Endothelial cell of umbilical vein (primary cell): Measurements from ENCODE around the gene EDARADD. TPM values are rescaled to one million over a fixed set of nuclear protein-coding genes. Genes with fewer than 3 reads are reported as not detected.

Experiments
- BruUV-seq: library from RNA; stranded (reverse); fragments of 400-500 nt; replicated peaks from 2 replicates; lab custom pipeline; 2021; lab: Mats Ljungman, UMichigan
- CTCF ChIA-PET: fragments of 300-600, 350-600 bp; sonication (Branson Sonifier 250); formaldehyde crosslinking; loops from one replicate; lab custom pipeline; 2021; ENCODE audit warnings: antibody characterized with exemption, inconsistent platforms; lab: Charles Lee
- POLR2A ChIA-PET: fragments of 300-600, 350-600 bp; sonication (Branson Sonifier 250); formaldehyde crosslinking; loops from one replicate; lab custom pipeline; 2021; ENCODE audit warnings: antibody characterized with exemption, inconsistent platforms; lab: Charles Lee
- DNase-seq: peaks from one replicate; pipeline ENCODE4 v3.0.0-alpha.2; 2011; ENCODE audit warnings: low read depth, low spot score
- FAIRE-seq: peaks from 2 replicates; lab custom pipeline; 2011; peaks lifted over from hg19 to GRCh38; lab: Jason Lieb, UNC
- H2AFZ ChIP-seq: 2 replicates; pipeline ENCODE4 v1.6.0; 2012; ENCODE audit warnings: low read depth, low read length, control low read depth, inconsistent platforms
- H3K27ac ChIP-seq: 2 replicates; pipeline ENCODE4 v1.5.1; 2011; ENCODE audit warnings: low read depth, mild to moderate bottlenecking, control low read depth, low read length, moderate library complexity; ENCODE audit not compliant: insufficient read depth
- H3K27me3 ChIP-seq, 2 experiments: 2 replicates each; pipeline versions ENCODE4 v1.6.0 to v1.6.1; 2011; ENCODE audit warnings: low read length in 2 of 2, mixed read lengths in 1 of 2; ENCODE audit not compliant: control insufficient read depth in 2 of 2, insufficient read depth in 2 of 2
- H3K36me3 ChIP-seq, 2 experiments: 2 replicates in 1 of 2; 3 replicates in 1 of 2; pipeline ENCODE4 v1.5.1; 2011; ENCODE audit warnings: low read length in 2 of 2, mild to moderate bottlenecking in 1 of 2, moderate library complexity in 1 of 2; ENCODE audit not compliant: control insufficient read depth in 2 of 2, insufficient read depth in 2 of 2; ENCODE audit errors: extremely low read depth in 1 of 2
- H3K4me1 ChIP-seq: 3 replicates; pipeline ENCODE4 v1.5.1; 2011; ENCODE audit warnings: mild to moderate bottlenecking, low read length; ENCODE audit not compliant: control insufficient read depth, insufficient read depth; ENCODE audit errors: extremely low read depth
- H3K4me2 ChIP-seq: 2 replicates; pipeline ENCODE4 v1.6.1; 2011; ENCODE audit warnings: low read length, control low read depth, mixed read lengths; ENCODE audit not compliant: insufficient read depth
- H3K4me3 ChIP-seq, 3 experiments: fragments of 200-600 bp in 1 of 3; sonication (generic), shearing (Covaris generic) in 1 of 3; replicated peaks in 1 of 3; 2 replicates each; pipeline ENCODE4 v1.5.1; 2011 to 2016; ENCODE audit warnings: control low read depth in 3 of 3, low read length in 3 of 3, mild to moderate bottlenecking in 2 of 3, inconsistent platforms in 1 of 3, low read depth in 1 of 3, moderate library complexity in 1 of 3; ENCODE audit not compliant: insufficient read depth in 1 of 3
- H3K79me2 ChIP-seq: 2 replicates; pipeline ENCODE4 v1.6.0; 2012; ENCODE audit warnings: low read length, inconsistent platforms; ENCODE audit not compliant: control insufficient read depth, insufficient read depth
- H3K9ac ChIP-seq: replicated peaks from 2 replicates; pipeline ENCODE3; 2011; ENCODE audit warnings: low read length, control low read depth; ENCODE audit not compliant: insufficient read depth; ENCODE audit errors: extremely low read depth
- H3K9me1 ChIP-seq: replicated peaks from 3 replicates; pipeline ENCODE4 v1.6.0; 2011; ENCODE audit warnings: mild to moderate bottlenecking, low read length; ENCODE audit not compliant: control insufficient read depth, insufficient read depth; ENCODE audit errors: extremely low read depth
- H3K9me3 ChIP-seq: replicated peaks from 2 replicates; pipeline ENCODE4 v1.5.1; 2012; ENCODE audit warnings: low read length, inconsistent platforms; ENCODE audit not compliant: control insufficient read depth, insufficient read depth
- H4K20me1 ChIP-seq: replicated peaks from 2 replicates; pipeline ENCODE3; 2011; ENCODE audit warnings: mild to moderate bottlenecking, low read length; ENCODE audit not compliant: control insufficient read depth, insufficient read depth; ENCODE audit errors: extremely low read depth
- EZH2 ChIP-seq: IDR thresholded peaks from 2 replicates; pipeline ENCODE4 v1.6.1; 2012; ENCODE audit warnings: borderline replicate concordance, low read depth, mild to moderate bottlenecking, moderate library complexity, low read length, inconsistent platforms; ENCODE audit not compliant: severe bottlenecking
- FOS ChIP-seq: IDR thresholded peaks from 2 replicates; pipeline ENCODE4 v1.6.1; 2011; ENCODE audit warnings: mild to moderate bottlenecking, low read length, moderate library complexity, borderline replicate concordance; ENCODE audit not compliant: insufficient read depth
- GATA2 ChIP-seq: IDR thresholded peaks from 2 replicates; pipeline ENCODE4 v1.7.0; 2011; ENCODE audit warnings: low read depth, mild to moderate bottlenecking, moderate library complexity, mixed read lengths, low read length; ENCODE audit not compliant: insufficient read length, insufficient read depth
- JUN ChIP-seq: IDR thresholded peaks from 2 replicates; pipeline ENCODE4 v1.6.1; 2011; ENCODE audit warnings: borderline replicate concordance, low read depth; ENCODE audit not compliant: insufficient read length, insufficient read depth
- MYC ChIP-seq: IDR thresholded peaks from one replicate; pipeline ENCODE4 v1.6.1; 2011; ENCODE audit warnings: mild to moderate bottlenecking, low read depth, low read length
- POLR2A ChIP-seq: IDR thresholded peaks from 2 replicates; pipeline ENCODE4 v1.6.1; 2012; ENCODE audit warnings: low read depth, mild to moderate bottlenecking, control low read depth, low read length
- POLR2AphosphoS5 ChIP-seq: IDR thresholded peaks from 2 replicates; pipeline ENCODE4 v1.6.1; 2012; ENCODE audit warnings: low read depth, mild to moderate bottlenecking, control low read depth, low read length, moderate library complexity; ENCODE audit not compliant: insufficient read depth
- dilution Hi-C: fragments of 300-500 bp; cut with MboI; formaldehyde crosslinking; loops from one replicate; pipeline ENCODE4 v1.15.0; 2019; ENCODE audit warnings: low sequenced_read_pairs; ENCODE audit not compliant: extremely low pct_ligation_motif_present
- intact Hi-C: fragments of 100-400 bp; cut with micrococcal nuclease; formaldehyde crosslinking; loops from one replicate; pipeline ENCODE4 v1.10.0; 2022
- polyA plus RNA-seq, 4 experiments: library from polyadenylated mRNA; depleted of rRNA in 3 of 4; stranded (reverse) in 3 of 4; unstranded in 1 of 4; fragments of >200 nt; gene quantifications; 2 replicates each; pipeline versions ENCODE4 v1.2.1 to v1.2.3, GENCODE V29; 2011 to 2012; ENCODE audit warnings: missing spikeins in 1 of 4
- total RNA-seq: library from RNA; stranded (reverse); gene quantifications from 2 replicates; pipeline ENCODE4 v1.2.3, GENCODE V29; 2021
- TF ChIP-seq, protein P1 (sequence below), 2 donors: IDR thresholded peaks; 1 replicate in 1 of 2; 2 replicates in 1 of 2; pipeline ENCODE4 v1.5.1; 2011; ENCODE audit warnings: low read length in 2 of 2, mild to moderate bottlenecking in 2 of 2, moderate library complexity in 2 of 2, control low read depth in 1 of 2, inconsistent platforms in 1 of 2, low read depth in 1 of 2; ENCODE audit not compliant: insufficient read depth in 1 of 2; ENCODE audit errors: extremely low read depth in 1 of 2
- TF ChIP-seq, protein P2 (sequence below): IDR thresholded peaks from 2 replicates; pipeline ENCODE4 v1.6.1; 2011; ENCODE audit not compliant: insufficient read depth, insufficient read length

EDARADD gene
- total and polyA plus RNA-seq, 2 donors (not counting 3 experiments of a cell fraction or from before 2014, with no cell fraction given): not detected

DNA sequence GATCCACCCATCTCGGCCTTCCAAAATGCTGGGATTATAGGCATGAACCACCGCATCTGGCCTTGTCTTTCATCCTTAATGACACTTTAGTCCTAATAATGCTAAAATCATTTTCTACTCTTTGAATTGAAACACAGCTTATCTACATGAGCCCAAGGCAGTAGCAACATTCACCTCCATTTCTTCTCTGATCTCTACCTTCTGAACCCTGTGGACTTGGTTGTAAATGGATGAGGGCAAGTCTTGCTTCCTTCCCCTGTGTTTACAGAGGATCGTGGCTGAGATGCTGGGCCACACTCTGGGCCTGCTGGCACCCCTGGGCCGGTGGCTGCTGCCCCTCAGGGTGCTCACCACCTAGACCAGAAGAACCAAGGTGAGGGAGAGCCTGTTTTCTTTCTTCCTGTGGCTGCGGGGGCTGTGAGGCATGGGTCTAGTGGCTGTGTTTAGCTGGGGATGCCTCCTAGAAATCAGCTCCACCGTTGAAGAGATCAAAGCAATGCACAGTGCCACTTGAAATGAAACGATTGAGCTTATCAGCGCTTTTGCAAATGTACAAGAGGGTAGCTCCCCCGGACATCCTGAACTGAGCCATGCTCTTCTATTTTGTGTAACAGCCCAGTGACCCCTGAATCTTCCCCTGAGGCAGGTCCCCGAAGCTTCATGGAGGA, 97.5 kb downstream of the EDARADD start:
- H3K9me3 ChIP-seq: no peaks in the 10 kb centered on the region
- no peak overlapping the region for H3K4me2 ChIP-seq
- H3K27me3 ChIP-seq: no peaks in the 10 kb centered on the region
- TF ChIP-seq MYC (no peak), JUN (no peak), FOS (no peak), EZH2 (no peak), GATA2 (no peak)
- FAIRE-seq: no peak
- DNase-seq: no peak
- H3K27ac ChIP-seq: no peak overlapping the region
- ChIA-PET CTCF (interaction anchor here (1.0 to 2.5 kb wide), 5 partner anchors 9 to 383 kb away, joined by 3 to 9 read pairs (median 5); no protein-coding TSS in a partner anchor), POLR2A (interaction anchor here (0.6 kb wide), 1 partner anchor 645 kb away, joined by 3 read pairs; no protein-coding TSS in a partner anchor)
- no peaks in the 10 kb centered on the region for H3K4me1 ChIP-seq
- no peaks in the 10 kb centered on the region for H3K9me1 ChIP-seq
- no peaks in the 10 kb centered on the region for H4K20me1 ChIP-seq
- no peak overlapping the region for H3K4me3 ChIP-seq
- no TSS peak for BruUV-seq
- no peaks in the 10 kb centered on the region for H3K79me2 ChIP-seq
- dilution Hi-C loops: no loop called here
- intact Hi-C loops: loop anchor here (2.0 kb wide), 2 partner anchors 31 to 39 kb away; partner anchors contain the start of gene LGALS8
- no peak overlapping the region for H3K9ac ChIP-seq
- no peak overlapping the region for H2AFZ ChIP-seq
- H3K36me3 ChIP-seq: no peaks in the 10 kb centered on the region

DNA sequence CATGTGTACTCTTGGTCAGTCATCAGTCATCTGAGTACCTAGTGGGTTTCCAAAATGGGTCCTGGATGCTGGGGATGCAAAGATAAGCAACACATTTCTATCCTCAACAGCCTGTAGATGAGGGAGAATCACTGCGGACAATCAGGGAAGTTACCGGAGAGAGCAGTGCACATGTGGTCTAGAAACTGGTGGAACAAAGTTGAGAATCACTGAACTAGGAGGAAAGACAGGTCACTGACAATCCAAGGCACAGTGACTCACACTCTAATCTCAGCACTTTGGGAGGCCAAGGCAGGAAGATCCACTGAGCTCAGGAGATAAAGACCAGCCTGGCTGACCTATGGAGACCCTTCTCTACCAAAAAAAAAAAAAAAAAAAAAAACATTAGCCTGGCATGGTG, 98.3 kb downstream of the EDARADD start:
- ChIA-PET POLR2A (interaction anchor here (0.6 kb wide), 1 partner anchor 646 kb away, joined by 3 read pairs; no protein-coding TSS in a partner anchor), CTCF (interaction anchor here (1.0 to 2.5 kb wide), 4 partner anchors 8 to 384 kb away, joined by 4 to 9 read pairs (median 6); no protein-coding TSS in a partner anchor)
- Histone ChIP-seq H3K4me3 (no peak overlapping the region), H4K20me1 (no peaks in the 10 kb centered on the region), H3K36me3 (no peaks in the 10 kb centered on the region), H3K9me3 (no peaks in the 10 kb centered on the region), H3K4me1 (no peaks in the 10 kb centered on the region), H3K79me2 (no peaks in the 10 kb centered on the region), H3K9me1 (no peaks in the 10 kb centered on the region), H3K4me2 (no peak overlapping the region), H2AFZ (no peak overlapping the region), H3K27me3 (no peaks in the 10 kb centered on the region), H3K9ac (no peak overlapping the region), H3K27ac (no peak overlapping the region)
- no TSS peak for BruUV-seq
- no peak for DNase-seq
- FAIRE-seq: no peak
- intact Hi-C loops: no loop called here
- dilution Hi-C loops: no loop called here
- TF ChIP-seq, protein P1, sequence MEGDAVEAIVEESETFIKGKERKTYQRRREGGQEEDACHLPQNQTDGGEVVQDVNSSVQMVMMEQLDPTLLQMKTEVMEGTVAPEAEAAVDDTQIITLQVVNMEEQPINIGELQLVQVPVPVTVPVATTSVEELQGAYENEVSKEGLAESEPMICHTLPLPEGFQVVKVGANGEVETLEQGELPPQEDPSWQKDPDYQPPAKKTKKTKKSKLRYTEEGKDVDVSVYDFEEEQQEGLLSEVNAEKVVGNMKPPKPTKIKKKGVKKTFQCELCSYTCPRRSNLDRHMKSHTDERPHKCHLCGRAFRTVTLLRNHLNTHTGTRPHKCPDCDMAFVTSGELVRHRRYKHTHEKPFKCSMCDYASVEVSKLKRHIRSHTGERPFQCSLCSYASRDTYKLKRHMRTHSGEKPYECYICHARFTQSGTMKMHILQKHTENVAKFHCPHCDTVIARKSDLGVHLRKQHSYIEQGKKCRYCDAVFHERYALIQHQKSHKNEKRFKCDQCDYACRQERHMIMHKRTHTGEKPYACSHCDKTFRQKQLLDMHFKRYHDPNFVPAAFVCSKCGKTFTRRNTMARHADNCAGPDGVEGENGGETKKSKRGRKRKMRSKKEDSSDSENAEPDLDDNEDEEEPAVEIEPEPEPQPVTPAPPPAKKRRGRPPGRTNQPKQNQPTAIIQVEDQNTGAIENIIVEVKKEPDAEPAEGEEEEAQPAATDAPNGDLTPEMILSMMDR (IDR thresholded peaks at IDR 0.05; ENCODE audit: extremely low read depth in 1 of 2, insufficient read depth in 1 of 2, low read depth in 1 of 2, low read length in 2 of 2): no peak
- TF ChIP-seq JUN (no peak), GATA2 (no peak), POLR2A (no peak), FOS (no peak), MYC (no peak), POLR2AphosphoS5 (no peak), EZH2 (no peak)
- TF ChIP-seq, protein P2, sequence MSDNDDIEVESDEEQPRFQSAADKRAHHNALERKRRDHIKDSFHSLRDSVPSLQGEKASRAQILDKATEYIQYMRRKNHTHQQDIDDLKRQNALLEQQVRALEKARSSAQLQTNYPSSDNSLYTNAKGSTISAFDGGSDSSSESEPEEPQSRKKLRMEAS: no peak
